GM10266 (cell line): ENCODE measurements around the gene SMARCD3.

Experiments
- DNase-seq: peaks from one replicate; pipeline ENCODE4 v3.0.0; 2012; ENCODE audit errors: extremely low spot score
- CTCF ChIP-seq: IDR thresholded peaks from 2 replicates; pipeline ENCODE4 v1.5.1; 2012; ENCODE audit warnings: mild to moderate bottlenecking, low read depth; ENCODE audit not compliant: control insufficient read depth, insufficient read depth; ENCODE audit errors: missing control alignments

SMARCD3 gene

GRCh38 chr7:151286148-151286547 is 37.7 kb upstream of the SMARCD3 start:
- no peak for TF ChIP-seq CTCF
- no peak for DNase-seq

GRCh38 chr7:151283302-151283701 is 34.8 kb upstream of the SMARCD3 start:
- DNase-seq = no peak
- TF ChIP-seq CTCF = no peak

GRCh38 chr7:151282111-151282510 is 33.6 kb upstream of the SMARCD3 start:
- no peak for TF ChIP-seq CTCF
- DNase-seq = no peak

- no peak for DNase-seq
- no peak for TF ChIP-seq CTCF
These were observed 33.2 kb upstream of the SMARCD3 start for GRCh38 chr7:151281686-151282085.

GRCh38 chr7:151280388-151281019 is 32.0 kb upstream of the SMARCD3 start:
- DNase-seq = no peak
- TF ChIP-seq CTCF = no peak

GRCh38 chr7:151279868-151280267 is 31.4 kb upstream of the SMARCD3 start:
- TF ChIP-seq CTCF = no peak
- no peak for DNase-seq

GRCh38 chr7:151278949-151279348 is 30.5 kb upstream of the SMARCD3 start:
- TF ChIP-seq CTCF = no peak
- DNase-seq = no peak
